Ureter (tissue), 1 donor: Measurements from ENCODE around the gene GAS2L1. TPM values are rescaled to one million over a fixed set of nuclear protein-coding genes. Genes with fewer than 3 reads are reported as not detected.
A peak's percentile ranks its signal among the peaks of the same experiment; 100 is the strongest.

Experiments used
- DNase-seq: peaks from one replicate; pipeline ENCODE4 v3.0.0-alpha.2; 2020; ENCODE audit warnings: low spot score
- total RNA-seq: library from RNA; stranded (reverse); gene quantifications from one replicate; pipeline ENCODE4 v1.2.4, GENCODE V29; 2023
- donor health status: DM: yes; HTN: yes; CAD: no.

GAS2L1 gene
- total RNA-seq: 15.6 TPM

- peak; percentile 88 for DNase-seq
Observed at GRCh38 chr22:29306175-29306834, at the start of gene GAS2L1. Gene GAS2L1 (plus strand): TSS chr22:29306650. CDS start chr22:29308106, 1,456 bp downstream.

- no peak for DNase-seq
Observed at GRCh38 chr22:29257751-29258181, 48.7 kb upstream of the GAS2L1 start.

- DNase-seq: no peak
Observed at GRCh38 chr22:29258407-29259252, 47.8 kb upstream of the GAS2L1 start.

- no peak for DNase-seq
Observed at GRCh38 chr22:29259253-29259899, 47.1 kb upstream of the GAS2L1 start.

- DNase-seq: no peak
Observed at GRCh38 chr22:29260031-29260560, 46.4 kb upstream of the GAS2L1 start.

GRCh38 chr22:29260601-29261315, 45.7 kb upstream of the GAS2L1 start:
- DNase-seq: no peak

GRCh38 chr22:29263791-29264276, 42.6 kb upstream of the GAS2L1 start:
- DNase-seq: no peak

GRCh38 chr22:29265305-29265704, 41.1 kb upstream of the GAS2L1 start:
- no peak for DNase-seq

GRCh38 chr22:29265929-29266328, 40.5 kb upstream of the GAS2L1 start:
- no peak for DNase-seq

GRCh38 chr22:29266564-29267461, 39.6 kb upstream of the GAS2L1 start:
- no peak for DNase-seq

GRCh38 chr22:29267462-29267857, 39.0 kb upstream of the GAS2L1 start:
- DNase-seq: no peak

GRCh38 chr22:29267858-29268510, 38.5 kb upstream of the GAS2L1 start, which contains the start of the genes EWSR1 and RHBDD3:
Gene EWSR1 (plus strand): TSS chr22:29268268. CDS start chr22:29268337, 69 bp downstream.
Gene RHBDD3 (minus strand): TSS chr22:29267981. CDS start chr22:29265626, 2,355 bp downstream.
- DNase-seq: peak; percentile 95

- no peak for DNase-seq
Observed at GRCh38 chr22:29268511-29269229, 37.8 kb upstream of the GAS2L1 start.

- DNase-seq: no peak
Observed at GRCh38 chr22:29269230-29269604, 37.2 kb upstream of the GAS2L1 start.

- no peak for DNase-seq
Observed at GRCh38 chr22:29269731-29270474, 36.5 kb upstream of the GAS2L1 start.

GRCh38 chr22:29270475-29271271, 35.8 kb upstream of the GAS2L1 start:
- no peak for DNase-seq

- no peak for DNase-seq
Observed at GRCh38 chr22:29272624-29273023, 33.8 kb upstream of the GAS2L1 start.
